ENCODE results near the gene EPHA10. TPM values are rescaled to one million over a fixed set of nuclear protein-coding genes. Genes with fewer than 3 reads are reported as not detected.

EPHA10 gene
- total RNA-seq, 1 donor from 2014 or later: not detected

DNA sequence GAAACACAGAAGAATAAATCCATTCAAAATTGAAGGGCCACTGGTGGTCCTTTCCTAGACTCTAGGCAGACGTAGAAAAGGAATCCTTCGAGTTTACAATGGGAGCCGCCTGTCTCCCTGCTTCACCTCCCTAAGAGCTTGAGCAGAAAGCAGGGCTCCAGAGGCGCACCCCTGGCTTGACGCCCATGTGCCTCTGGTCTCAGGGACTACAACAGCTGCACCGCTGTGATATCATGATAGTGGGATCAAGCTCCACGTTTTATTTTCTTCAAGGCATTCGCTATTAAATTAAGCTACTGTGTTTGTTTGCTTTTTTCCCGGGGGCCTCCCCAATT, 42.3 kb upstream of the EPHA10 start:
- Histone ChIP-seq H3K4me3 (ENCODE audit: insufficient read depth, low read depth, low read length) (peak overlapping the region; percentile 74), H3K79me2 (ENCODE audit: insufficient read depth, low read length) (peaks cover 57% of the 10 kb centered on the region), H3K27me3 (ENCODE audit: insufficient read depth, low read length) (no peaks in the 10 kb centered on the region), H3K4me2 (ENCODE audit: low read length) (peak overlapping the region; percentile 98), H4K20me1 (ENCODE audit: insufficient read depth, low read length) (peaks cover 77% of the 10 kb centered on the region), H3K9me3 (ENCODE audit: insufficient read depth, low read depth, low read length) (no peaks in the 10 kb centered on the region), H3K9ac (ENCODE audit: low read length) (peak overlapping the region; percentile 83), H2AFZ (ENCODE audit: low read depth, low read length) (no peak overlapping the region), H3K36me3 (ENCODE audit: insufficient read depth, low read length) (peaks cover 45% of the 10 kb centered on the region), H3K27ac (ENCODE audit: low read depth, low read length) (peak overlapping the region; percentile 75), H3K4me1 (ENCODE audit: insufficient read depth, low read length) (peaks cover 19% of the 10 kb centered on the region)
- H3K27ac Mint-ChIP-seq (ENCODE audit: unreplicated experiment): peak overlapping the region; percentile 93
- H3K36me3 Mint-ChIP-seq (ENCODE audit: low read depth, unreplicated experiment): peaks cover 16% of the 10 kb centered on the region
- no peaks in the 10 kb centered on the region for H3K27me3 Mint-ChIP-seq (ENCODE audit: low read depth, unreplicated experiment)
- no peak for TF ChIP-seq EZH2 (IDR thresholded peaks at IDR 0.05; ENCODE audit: insufficient read depth, low read length)
- TF ChIP-seq, protein P1, sequence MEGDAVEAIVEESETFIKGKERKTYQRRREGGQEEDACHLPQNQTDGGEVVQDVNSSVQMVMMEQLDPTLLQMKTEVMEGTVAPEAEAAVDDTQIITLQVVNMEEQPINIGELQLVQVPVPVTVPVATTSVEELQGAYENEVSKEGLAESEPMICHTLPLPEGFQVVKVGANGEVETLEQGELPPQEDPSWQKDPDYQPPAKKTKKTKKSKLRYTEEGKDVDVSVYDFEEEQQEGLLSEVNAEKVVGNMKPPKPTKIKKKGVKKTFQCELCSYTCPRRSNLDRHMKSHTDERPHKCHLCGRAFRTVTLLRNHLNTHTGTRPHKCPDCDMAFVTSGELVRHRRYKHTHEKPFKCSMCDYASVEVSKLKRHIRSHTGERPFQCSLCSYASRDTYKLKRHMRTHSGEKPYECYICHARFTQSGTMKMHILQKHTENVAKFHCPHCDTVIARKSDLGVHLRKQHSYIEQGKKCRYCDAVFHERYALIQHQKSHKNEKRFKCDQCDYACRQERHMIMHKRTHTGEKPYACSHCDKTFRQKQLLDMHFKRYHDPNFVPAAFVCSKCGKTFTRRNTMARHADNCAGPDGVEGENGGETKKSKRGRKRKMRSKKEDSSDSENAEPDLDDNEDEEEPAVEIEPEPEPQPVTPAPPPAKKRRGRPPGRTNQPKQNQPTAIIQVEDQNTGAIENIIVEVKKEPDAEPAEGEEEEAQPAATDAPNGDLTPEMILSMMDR (IDR thresholded peaks at IDR 0.05; ENCODE audit: insufficient read depth, low read depth, low read length): no peak
- peaks cover 8% of the 10 kb centered on the region for H3K4me1 Mint-ChIP-seq (ENCODE audit: low read depth, unreplicated experiment)
- FAIRE-seq (no peak), DNase-seq (ENCODE audit: low read depth) (no peak)
- peak overlapping the region; percentile 92 for H3K4me3 Mint-ChIP-seq (ENCODE audit: unreplicated experiment)
- H3K9me3 Mint-ChIP-seq (ENCODE audit: unreplicated experiment): no peaks in the 10 kb centered on the region

DNA sequence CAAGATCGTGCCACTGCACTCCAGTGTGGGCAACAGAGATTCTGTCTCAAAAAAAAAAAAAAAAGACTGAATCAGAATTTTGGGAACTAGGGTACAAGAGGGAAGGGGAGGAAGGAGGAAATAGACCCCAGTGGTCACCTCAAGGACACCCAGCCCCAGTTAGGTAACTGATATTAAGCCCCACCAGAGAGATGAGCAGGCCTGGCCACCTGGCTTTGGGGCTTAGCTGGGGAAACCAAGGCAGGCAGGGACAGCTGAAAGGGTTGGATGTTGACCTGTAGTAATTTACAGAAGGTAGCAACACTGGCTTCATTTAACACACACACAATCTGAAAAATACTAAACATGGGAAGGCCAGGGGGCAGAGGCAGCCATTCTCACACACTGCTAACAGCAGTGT, 37.5 kb upstream of the EPHA10 start:
- no peaks in the 10 kb centered on the region for H3K9me3 Mint-ChIP-seq (ENCODE audit: unreplicated experiment)
- Histone ChIP-seq H3K4me3 (ENCODE audit: insufficient read depth, low read depth, low read length) (no peak overlapping the region), H3K36me3 (ENCODE audit: insufficient read depth, low read length) (peaks cover 48% of the 10 kb centered on the region), H3K4me2 (ENCODE audit: low read length) (no peak overlapping the region), H3K4me1 (ENCODE audit: insufficient read depth, low read length) (peaks cover 7% of the 10 kb centered on the region), H3K27ac (ENCODE audit: low read depth, low read length) (no peak overlapping the region), H2AFZ (ENCODE audit: low read depth, low read length) (no peak overlapping the region), H4K20me1 (ENCODE audit: insufficient read depth, low read length) (peaks cover 61% of the 10 kb centered on the region), H3K9me3 (ENCODE audit: insufficient read depth, low read depth, low read length) (no peaks in the 10 kb centered on the region), H3K27me3 (ENCODE audit: insufficient read depth, low read length) (no peaks in the 10 kb centered on the region), H3K9ac (ENCODE audit: low read length) (no peak overlapping the region), H3K79me2 (ENCODE audit: insufficient read depth, low read length) (peaks cover 23% of the 10 kb centered on the region)
- H3K4me1 Mint-ChIP-seq (ENCODE audit: low read depth, unreplicated experiment): peaks cover 2% of the 10 kb centered on the region
- no peaks in the 10 kb centered on the region for H3K27me3 Mint-ChIP-seq (ENCODE audit: low read depth, unreplicated experiment)
- peaks cover 31% of the 10 kb centered on the region for H3K36me3 Mint-ChIP-seq (ENCODE audit: low read depth, unreplicated experiment)
- no peak overlapping the region for H3K4me3 Mint-ChIP-seq (ENCODE audit: unreplicated experiment)
- DNase-seq (ENCODE audit: low read depth) (no peak), FAIRE-seq (no peak)
- TF ChIP-seq EZH2 (IDR thresholded peaks at IDR 0.05; ENCODE audit: insufficient read depth, low read length): no peak
- TF ChIP-seq, protein P1 (IDR thresholded peaks at IDR 0.05; ENCODE audit: insufficient read depth, low read depth, low read length): no peak
- no peak overlapping the region for H3K27ac Mint-ChIP-seq (ENCODE audit: unreplicated experiment)

DNA sequence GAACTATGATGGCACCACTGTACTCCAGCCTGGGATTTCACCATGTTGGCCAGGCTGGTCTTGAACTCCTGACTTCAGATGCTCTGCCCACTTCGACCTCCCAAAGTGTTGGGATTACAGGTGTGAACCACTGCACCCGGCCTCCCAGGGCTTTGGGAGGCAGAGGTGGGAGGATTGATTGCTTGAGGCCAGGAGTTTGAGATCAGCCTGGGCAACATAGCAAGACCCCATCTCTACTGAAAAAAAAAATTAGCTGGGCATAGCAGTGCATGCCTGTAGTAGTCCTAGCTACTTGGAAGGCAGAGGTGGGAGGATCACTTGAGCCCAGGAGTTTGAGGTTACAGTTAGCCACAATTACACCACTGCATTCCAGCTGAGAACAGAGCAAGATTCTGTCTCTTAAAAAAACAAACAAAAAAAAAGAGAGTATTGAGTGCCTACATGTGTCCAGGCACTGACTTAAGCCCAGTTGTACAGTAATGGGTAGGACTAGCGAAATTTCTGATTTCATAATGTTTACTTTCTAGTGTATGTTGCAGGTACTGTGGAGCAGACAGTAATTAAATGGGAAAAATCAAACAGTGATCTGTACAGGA, 32.9 kb upstream of the EPHA10 start:
- Mint-ChIP-seq H3K9me3 (ENCODE audit: unreplicated experiment) (no peaks in the 10 kb centered on the region), H3K36me3 (ENCODE audit: low read depth, unreplicated experiment) (peaks cover 19% of the 10 kb centered on the region), H3K27me3 (ENCODE audit: low read depth, unreplicated experiment) (peaks cover 22% of the 10 kb centered on the region), H3K4me1 (ENCODE audit: low read depth, unreplicated experiment) (peaks cover 2% of the 10 kb centered on the region), H3K4me3 (ENCODE audit: unreplicated experiment) (no peak overlapping the region), H3K27ac (ENCODE audit: unreplicated experiment) (no peak overlapping the region)
- H4K20me1 ChIP-seq (ENCODE audit: insufficient read depth, low read length): peaks cover 22% of the 10 kb centered on the region
- no peak overlapping the region for H3K27ac ChIP-seq (ENCODE audit: low read depth, low read length)
- no peak overlapping the region for H3K9ac ChIP-seq (ENCODE audit: low read length)
- FAIRE-seq (no peak), DNase-seq (ENCODE audit: low read depth) (peak; percentile 69)
- no peak overlapping the region for H2AFZ ChIP-seq (ENCODE audit: low read depth, low read length)
- H3K27me3 ChIP-seq (ENCODE audit: insufficient read depth, low read length): peaks cover 11% of the 10 kb centered on the region
- peaks cover 8% of the 10 kb centered on the region for H3K36me3 ChIP-seq (ENCODE audit: insufficient read depth, low read length)
- H3K4me2 ChIP-seq (ENCODE audit: low read length): no peak overlapping the region
- no peak overlapping the region for H3K4me3 ChIP-seq (ENCODE audit: insufficient read depth, low read depth, low read length)
- TF ChIP-seq, protein P1 (IDR thresholded peaks at IDR 0.05; ENCODE audit: insufficient read depth, low read depth, low read length): no peak
- TF ChIP-seq EZH2 (IDR thresholded peaks at IDR 0.05; ENCODE audit: insufficient read depth, low read length): no peak
- H3K4me1 ChIP-seq (ENCODE audit: insufficient read depth, low read length): no peaks in the 10 kb centered on the region
- H3K79me2 ChIP-seq (ENCODE audit: insufficient read depth, low read length): no peaks in the 10 kb centered on the region
- no peaks in the 10 kb centered on the region for H3K9me3 ChIP-seq (ENCODE audit: insufficient read depth, low read depth, low read length)
